ENCODE measurements around the gene GAK.

GAK gene

GRCh38 chr4:891747-892146, 40.4 kb downstream of the GAK start:
- Mint-ChIP-seq H3K27me3 (no peaks in the 10 kb centered on the region), H3K9me3 (peaks cover 9% of the 10 kb centered on the region), H3K36me3 (peaks cover 41% of the 10 kb centered on the region), H3K4me1 (no peaks in the 10 kb centered on the region), H3K4me3 (no peak overlapping the region), H3K27ac (no peak overlapping the region)
- peak; percentile 44 for DNase-seq
- CTCF ChIA-PET: interaction anchor here (2.1 kb wide), 1 partner anchor 13 kb away, joined by 6 read pairs; no protein-coding TSS in a partner anchor

GRCh38 chr4:890036-890695, 42.0 kb downstream of the GAK start:
- H3K4me3 Mint-ChIP-seq: no peak overlapping the region
- no peak for DNase-seq
- no peaks in the 10 kb centered on the region for H3K27me3 Mint-ChIP-seq
- peaks cover 9% of the 10 kb centered on the region for H3K9me3 Mint-ChIP-seq
- CTCF ChIA-PET: interaction anchor here (1.1 to 2.1 kb wide), 2 partner anchors 11 to 148 kb away, joined by 3 to 6 read pairs; no protein-coding TSS in a partner anchor
- H3K4me1 Mint-ChIP-seq: no peaks in the 10 kb centered on the region
- peaks cover 41% of the 10 kb centered on the region for H3K36me3 Mint-ChIP-seq
- H3K27ac Mint-ChIP-seq: no peak overlapping the region

- Mint-ChIP-seq H3K4me3 (no peak overlapping the region), H3K36me3 (peaks cover 41% of the 10 kb centered on the region), H3K9me3 (peaks cover 9% of the 10 kb centered on the region), H3K27me3 (no peaks in the 10 kb centered on the region), H3K4me1 (no peaks in the 10 kb centered on the region), H3K27ac (no peak overlapping the region)
- DNase-seq: no peak
- CTCF ChIA-PET: interaction anchor here (2.1 kb wide), 1 partner anchor 11 kb away, joined by 6 read pairs; no protein-coding TSS in a partner anchor
Measured at GRCh38 chr4:889516-889915, 42.6 kb downstream of the GAK start.

- no peaks in the 10 kb centered on the region for H3K27me3 Mint-ChIP-seq
- DNase-seq: no peak
- no peak overlapping the region for H3K4me3 Mint-ChIP-seq
- CTCF ChIA-PET: no interaction called here
- H3K27ac Mint-ChIP-seq: no peak overlapping the region
- peaks cover 9% of the 10 kb centered on the region for H3K9me3 Mint-ChIP-seq
- H3K4me1 Mint-ChIP-seq: no peaks in the 10 kb centered on the region
- H3K36me3 Mint-ChIP-seq: peaks cover 40% of the 10 kb centered on the region
Measured at GRCh38 chr4:888029-888428, 44.1 kb downstream of the GAK start.

- Mint-ChIP-seq H3K4me3 (no peak overlapping the region), H3K27ac (peak overlapping the region; percentile 9), H3K4me1 (no peaks in the 10 kb centered on the region), H3K36me3 (peaks cover 42% of the 10 kb centered on the region), H3K9me3 (peaks cover 9% of the 10 kb centered on the region), H3K27me3 (no peaks in the 10 kb centered on the region)
- CTCF ChIA-PET: no interaction called here
- DNase-seq: no peak
Measured at GRCh38 chr4:887034-887763, 44.9 kb downstream of the GAK start.

GRCh38 chr4:886244-886643, 45.9 kb downstream of the GAK start:
- H3K9me3 Mint-ChIP-seq: peaks cover 9% of the 10 kb centered on the region
- H3K27ac Mint-ChIP-seq: no peak overlapping the region
- CTCF ChIA-PET: no interaction called here
- H3K27me3 Mint-ChIP-seq: no peaks in the 10 kb centered on the region
- no peak overlapping the region for H3K4me3 Mint-ChIP-seq
- peaks cover 42% of the 10 kb centered on the region for H3K36me3 Mint-ChIP-seq
- no peaks in the 10 kb centered on the region for H3K4me1 Mint-ChIP-seq
- no peak for DNase-seq

- no peak overlapping the region for H3K27ac Mint-ChIP-seq
- CTCF ChIA-PET: no interaction called here
- no peak overlapping the region for H3K4me3 Mint-ChIP-seq
- H3K9me3 Mint-ChIP-seq: peaks cover 9% of the 10 kb centered on the region
- H3K36me3 Mint-ChIP-seq: peaks cover 42% of the 10 kb centered on the region
- DNase-seq: no peak
- H3K4me1 Mint-ChIP-seq: peaks cover 2% of the 10 kb centered on the region
- no peaks in the 10 kb centered on the region for H3K27me3 Mint-ChIP-seq
Measured at GRCh38 chr4:885353-885752, 46.8 kb downstream of the GAK start.

GRCh38 chr4:884896-885295, 47.2 kb downstream of the GAK start:
- H3K4me1 Mint-ChIP-seq: peaks cover 7% of the 10 kb centered on the region
- H3K9me3 Mint-ChIP-seq: peaks cover 9% of the 10 kb centered on the region
- H3K27ac Mint-ChIP-seq: peak overlapping the region; percentile 49
- H3K27me3 Mint-ChIP-seq: no peaks in the 10 kb centered on the region
- no peak overlapping the region for H3K4me3 Mint-ChIP-seq
- no peak for DNase-seq
- CTCF ChIA-PET: no interaction called here
- H3K36me3 Mint-ChIP-seq: peaks cover 44% of the 10 kb centered on the region

- no peak overlapping the region for H3K4me3 Mint-ChIP-seq
- peaks cover 9% of the 10 kb centered on the region for H3K9me3 Mint-ChIP-seq
- CTCF ChIA-PET: no interaction called here
- peaks cover 13% of the 10 kb centered on the region for H3K4me1 Mint-ChIP-seq
- no peaks in the 10 kb centered on the region for H3K27me3 Mint-ChIP-seq
- H3K36me3 Mint-ChIP-seq: peaks cover 44% of the 10 kb centered on the region
- DNase-seq: no peak
- H3K27ac Mint-ChIP-seq: no peak overlapping the region
Measured at GRCh38 chr4:884259-884658, 47.9 kb downstream of the GAK start.

GRCh38 chr4:883377-884095, 48.6 kb downstream of the GAK start:
- H3K4me1 Mint-ChIP-seq: peaks cover 21% of the 10 kb centered on the region
- H3K4me3 Mint-ChIP-seq: no peak overlapping the region
- no peak overlapping the region for H3K27ac Mint-ChIP-seq
- no peaks in the 10 kb centered on the region for H3K27me3 Mint-ChIP-seq
- H3K36me3 Mint-ChIP-seq: peaks cover 45% of the 10 kb centered on the region
- no peak for DNase-seq
- H3K9me3 Mint-ChIP-seq: peaks cover 9% of the 10 kb centered on the region
- CTCF ChIA-PET: no interaction called here

- CTCF ChIA-PET: no interaction called here
- no peak overlapping the region for H3K4me3 Mint-ChIP-seq
- H3K27ac Mint-ChIP-seq: peak overlapping the region; percentile 33
- H3K9me3 Mint-ChIP-seq: peaks cover 6% of the 10 kb centered on the region
- DNase-seq: no peak
- H3K36me3 Mint-ChIP-seq: peaks cover 44% of the 10 kb centered on the region
- peaks cover 28% of the 10 kb centered on the region for H3K4me1 Mint-ChIP-seq
- no peaks in the 10 kb centered on the region for H3K27me3 Mint-ChIP-seq
Measured at GRCh38 chr4:882646-883045, 49.5 kb downstream of the GAK start.

- Mint-ChIP-seq H3K4me3 (no peak overlapping the region), H3K36me3 (peaks cover 43% of the 10 kb centered on the region), H3K9me3 (no peaks in the 10 kb centered on the region), H3K4me1 (peaks cover 32% of the 10 kb centered on the region), H3K27me3 (no peaks in the 10 kb centered on the region), H3K27ac (no peak overlapping the region)
- CTCF ChIA-PET: interaction anchor here (1.4 kb wide), 1 partner anchor 50 kb away, joined by 4 read pairs; the partner anchor contains the start of genes GAK and TMEM175
- DNase-seq: no peak
Measured at GRCh38 chr4:881709-882108, 50.4 kb downstream of the GAK start.

GRCh38 chr4:880684-881405, 51.3 kb downstream of the GAK start:
- peaks cover 45% of the 10 kb centered on the region for H3K36me3 Mint-ChIP-seq
- H3K9me3 Mint-ChIP-seq: no peaks in the 10 kb centered on the region
- H3K4me1 Mint-ChIP-seq: peaks cover 32% of the 10 kb centered on the region
- no peak overlapping the region for H3K4me3 Mint-ChIP-seq
- H3K27ac Mint-ChIP-seq: peak overlapping the region; percentile 98
- no peaks in the 10 kb centered on the region for H3K27me3 Mint-ChIP-seq
- CTCF ChIA-PET: interaction anchor here (1.4 to 1.8 kb wide), 2 partner anchors 51 to 138 kb away, joined by 4 to 7 read pairs; partner anchors contain the start of genes GAK and TMEM175
- DNase-seq: no peak

GRCh38 chr4:879729-880077, 52.4 kb downstream of the GAK start:
- H3K4me1 Mint-ChIP-seq: peaks cover 32% of the 10 kb centered on the region
- H3K4me3 Mint-ChIP-seq: peak overlapping the region; percentile 60
- H3K27me3 Mint-ChIP-seq: no peaks in the 10 kb centered on the region
- H3K9me3 Mint-ChIP-seq: no peaks in the 10 kb centered on the region
- peaks cover 50% of the 10 kb centered on the region for H3K36me3 Mint-ChIP-seq
- DNase-seq: peak; percentile 64
- CTCF ChIA-PET: interaction anchor here (1.6 to 1.8 kb wide), 2 partner anchors 11 to 137 kb away, joined by 6 to 7 read pairs; no protein-coding TSS in a partner anchor
- H3K27ac Mint-ChIP-seq: peak overlapping the region; percentile 98
